Stomach (tissue), 4 donors: Measurements from ENCODE around the gene COX4I1.

Experiments used
- CTCF ChIP-seq, 7 experiments: fragments of 450-650 bp in 4 of 7; fragments of 200-600 bp in 3 of 7; sonication (generic) in 3 of 7; IDR thresholded peaks; one replicate each; pipeline ENCODE4 v1.5.1; 2016 to 2019; ENCODE audit warnings: antibody characterized with exemption in 7 of 7, control low read depth in 2 of 7, mild to moderate bottlenecking in 1 of 7
- EP300 ChIP-seq: sonication (generic); formaldehyde crosslinking; IDR thresholded peaks from one replicate; pipeline ENCODE4 v1.6.1; 2017; ENCODE audit warnings: antibody characterized with exemption
- POLR2A ChIP-seq, 4 donors: fragments of 450-650 bp; IDR thresholded peaks; one replicate each; pipeline ENCODE4 v1.6.1; 2016; ENCODE audit warnings: antibody characterized with exemption in 4 of 4, control low read depth in 2 of 4, mild to moderate bottlenecking in 1 of 4, moderate library complexity in 1 of 4
- POLR2AphosphoS5 ChIP-seq, 3 donors: sonication (generic); formaldehyde crosslinking; IDR thresholded peaks; one replicate each; pipeline ENCODE4 v1.6.1; 2016; ENCODE audit warnings: antibody characterized with exemption in 3 of 3

- TF ChIP-seq POLR2AphosphoS5 (IDR thresholded peaks at IDR 0.05) (no peak), EP300 (no peak), CTCF (IDR thresholded peaks at IDR 0.05) (no peak), POLR2A (IDR thresholded peaks at IDR 0.05) (no peak)
These were observed 50.9 kb downstream of the COX4I1 start for GRCh38 chr16:85850344-85850880.
